NCI-H2227 treated with DMSO at 0.1 percent for 48 hours (cell line): ENCODE measurements around the gene PACSIN1.
A peak's percentile ranks its signal among the peaks of the same experiment; 100 is the strongest.
"Not testable (repeated sequence)": the region's sequence is repeated elsewhere in the genome, so short reads cannot be mapped to it uniquely, and the experiment has no call there.

Source experiments
- DNase-seq: peaks from one replicate; lab custom pipeline; 2025; lab: John Stamatoyannopoulos, UW

PACSIN1 gene

GRCh38 chr6:34457742-34458735 is 7.8 kb upstream of the PACSIN1 start:
- DNase-seq: no peak

DNA sequence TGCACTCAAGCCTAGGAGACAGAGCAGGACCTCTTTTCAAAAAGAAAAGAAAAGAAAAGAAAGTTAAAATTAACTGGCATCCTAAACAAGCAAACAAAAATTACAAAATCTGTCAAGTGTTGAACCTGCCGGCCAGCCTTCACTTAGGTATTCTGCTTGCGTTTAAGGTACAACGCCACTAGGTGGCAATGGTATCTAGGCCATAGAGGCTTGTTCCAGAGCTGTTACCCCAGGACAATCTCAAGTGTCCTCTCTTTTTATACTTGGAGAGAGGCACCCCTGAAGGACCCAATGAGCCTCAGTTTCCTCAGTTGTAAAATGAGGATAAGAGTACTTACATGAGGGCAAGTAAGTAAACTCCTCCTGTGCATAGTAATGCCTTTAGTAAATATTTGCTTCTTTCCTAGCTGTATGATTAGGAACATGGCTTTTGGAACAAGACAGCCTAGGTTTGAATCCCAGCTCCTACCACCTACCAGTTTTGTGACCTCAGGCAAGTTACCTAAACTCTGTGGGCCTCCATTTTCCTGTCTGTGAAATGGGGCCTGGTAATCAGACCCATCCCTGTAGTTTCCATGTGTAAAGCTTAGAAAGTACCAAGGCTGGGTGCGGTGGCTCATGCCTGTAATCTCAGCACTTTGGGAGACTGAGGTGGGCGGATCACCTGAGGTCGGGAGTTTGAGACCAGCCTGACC is 5.8 kb upstream of the PACSIN1 start:
- DNase-seq: no peak

GRCh38 chr6:34460796-34461507 is 4.9 kb upstream of the PACSIN1 start:
- DNase-seq: no peak

DNA sequence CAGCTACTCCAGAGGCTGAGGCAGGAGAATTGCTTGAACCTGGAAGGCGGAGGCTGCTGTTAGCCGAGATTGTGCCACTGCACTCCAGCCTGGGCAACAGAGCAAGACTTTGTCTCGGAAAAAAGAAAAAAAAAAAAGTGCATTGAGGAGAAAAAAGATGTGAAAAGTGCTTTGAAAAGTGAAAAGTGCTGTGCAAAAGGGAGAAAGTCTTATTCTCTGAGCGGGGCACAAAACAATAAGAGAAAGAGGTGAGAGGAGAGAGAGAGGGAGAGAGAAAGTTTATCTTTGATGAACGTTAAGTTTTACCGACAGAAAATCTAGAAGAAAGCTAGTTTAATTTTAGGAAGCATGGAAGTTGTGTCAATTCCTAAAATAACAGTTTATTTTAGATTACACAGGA is 3.9 kb upstream of the PACSIN1 start:
- DNase-seq: no peak

DNA sequence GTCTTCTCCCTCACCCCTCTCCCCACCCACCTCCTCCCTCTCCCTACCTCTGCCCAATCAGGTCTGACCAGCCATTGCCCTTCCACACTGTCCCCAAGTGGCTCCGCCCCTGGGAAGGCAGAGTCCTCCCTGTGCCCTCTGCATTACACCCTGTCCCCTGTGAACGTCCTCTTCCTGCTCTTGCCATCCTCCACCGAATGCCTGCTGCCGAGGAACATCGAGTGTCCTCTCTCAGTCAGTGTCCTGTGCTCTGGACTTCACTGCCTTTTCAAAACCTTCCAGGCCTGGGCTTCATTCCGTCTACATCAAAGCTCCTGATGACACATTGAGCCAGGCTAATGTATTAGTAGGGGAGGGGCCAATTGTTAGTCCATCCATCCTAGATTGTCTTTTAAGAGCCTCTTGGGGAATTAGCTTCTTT is 3.3 kb upstream of the PACSIN1 start:
- peak; percentile 47 for DNase-seq

DNA sequence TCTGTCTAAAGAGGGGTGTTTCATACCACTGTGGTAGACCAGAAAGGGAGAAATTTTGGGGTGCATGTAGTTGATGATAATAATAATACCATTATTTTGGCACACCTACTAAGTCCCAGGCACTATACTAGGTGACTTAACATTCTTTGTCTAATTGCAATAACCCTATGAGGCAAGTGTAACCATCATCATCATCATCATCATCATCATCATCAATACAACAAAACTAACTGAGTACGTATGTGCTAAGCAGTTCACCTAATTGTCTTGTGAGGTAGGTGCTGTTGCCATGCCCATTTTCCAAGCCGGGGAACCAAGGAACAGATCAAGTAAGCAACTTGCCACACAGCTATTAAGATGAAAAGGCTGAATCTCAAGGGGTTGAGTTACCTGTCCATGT is 2.6 kb upstream of the PACSIN1 start:
- DNase-seq: no peak

DNA sequence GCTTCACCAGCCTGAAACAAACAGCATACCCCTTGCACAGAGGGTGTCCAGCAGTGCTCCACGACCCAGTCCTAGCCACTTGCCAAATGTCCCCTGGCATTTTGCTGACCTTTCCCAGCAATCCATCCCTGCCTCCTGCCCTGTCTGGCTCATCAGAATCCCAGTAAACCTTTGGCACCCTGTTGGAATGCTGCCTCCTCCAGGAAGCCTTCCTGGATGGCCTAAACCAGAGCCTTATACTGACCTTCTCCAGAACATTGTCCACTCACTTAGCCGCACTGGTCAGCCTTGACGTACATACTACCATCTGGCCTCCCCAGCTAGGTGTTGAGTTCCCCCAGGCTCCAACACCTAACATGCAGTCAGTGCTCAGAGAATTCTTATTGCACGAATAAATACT is 2.0 kb upstream of the PACSIN1 start:
- DNase-seq: no peak

- DNase-seq: no peak
These were observed 638 bp downstream of the PACSIN1 start for GRCh38 chr6:34466242-34467185.

GRCh38 chr6:34468378-34468892 is 2.6 kb downstream of the PACSIN1 start:
- no peak for DNase-seq

- DNase-seq: no peak
These were observed 3.6 kb downstream of the PACSIN1 start for GRCh38 chr6:34469499-34469898.

DNA sequence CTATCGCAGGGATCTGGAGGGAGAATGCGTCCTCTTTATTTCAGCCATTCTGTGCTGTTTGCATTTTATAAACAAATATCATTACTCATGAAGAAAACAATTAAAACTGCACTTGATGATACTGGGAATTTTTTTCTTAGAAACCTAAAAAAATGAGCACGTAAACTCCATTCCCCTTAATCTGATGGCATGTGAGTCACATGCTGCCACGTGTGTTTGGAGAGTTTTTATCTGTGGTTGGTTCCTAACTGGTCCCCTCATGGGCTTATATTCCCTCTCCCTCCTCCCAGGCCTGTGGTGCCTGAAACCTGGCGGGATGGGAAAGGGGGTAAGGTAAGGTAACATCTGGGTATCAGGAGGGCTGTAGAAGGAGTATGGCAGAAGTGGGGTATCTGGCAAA is 6.5 kb downstream of the PACSIN1 start:
- no peak for DNase-seq

DNA sequence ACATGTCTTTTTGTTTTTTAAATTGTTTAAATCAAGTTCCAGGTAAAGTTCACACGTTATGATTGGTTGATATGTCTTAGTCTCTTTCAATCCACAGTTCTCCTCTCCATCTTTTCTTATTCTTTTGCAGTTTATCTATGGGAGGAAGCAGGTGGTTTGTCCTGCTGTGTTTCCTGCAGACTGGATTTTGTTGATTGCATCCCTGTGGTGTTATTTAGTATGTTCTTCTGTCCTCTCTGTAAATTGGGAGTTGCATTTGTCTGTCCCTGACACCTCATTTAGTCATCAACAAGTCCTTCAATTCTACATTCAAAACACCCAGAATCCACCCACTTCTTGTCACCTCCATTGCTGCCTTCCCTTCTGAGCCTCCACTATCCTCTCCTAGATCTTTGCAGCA is 8.1 kb downstream of the PACSIN1 start:
- no peak for DNase-seq

DNA sequence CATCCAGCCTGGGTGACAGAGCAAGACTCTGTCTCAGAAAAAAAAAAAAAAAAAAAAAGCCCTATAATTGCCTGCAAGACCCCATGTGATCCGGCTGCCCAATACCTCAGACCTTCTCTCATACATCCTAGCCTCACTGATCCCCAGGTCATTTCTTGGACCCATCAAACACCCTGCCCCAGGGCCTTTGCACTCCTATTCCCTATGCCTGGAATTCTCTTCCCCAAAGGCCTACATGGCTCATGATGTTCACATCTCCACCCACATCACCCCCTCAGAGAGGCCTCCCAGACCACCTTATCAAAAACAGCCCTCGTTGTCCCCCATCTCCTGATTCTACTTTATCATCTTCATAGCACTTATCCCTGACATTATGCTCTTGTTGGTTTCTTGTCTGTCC is 8.9 kb downstream of the PACSIN1 start:
- DNase-seq: no peak

DNA sequence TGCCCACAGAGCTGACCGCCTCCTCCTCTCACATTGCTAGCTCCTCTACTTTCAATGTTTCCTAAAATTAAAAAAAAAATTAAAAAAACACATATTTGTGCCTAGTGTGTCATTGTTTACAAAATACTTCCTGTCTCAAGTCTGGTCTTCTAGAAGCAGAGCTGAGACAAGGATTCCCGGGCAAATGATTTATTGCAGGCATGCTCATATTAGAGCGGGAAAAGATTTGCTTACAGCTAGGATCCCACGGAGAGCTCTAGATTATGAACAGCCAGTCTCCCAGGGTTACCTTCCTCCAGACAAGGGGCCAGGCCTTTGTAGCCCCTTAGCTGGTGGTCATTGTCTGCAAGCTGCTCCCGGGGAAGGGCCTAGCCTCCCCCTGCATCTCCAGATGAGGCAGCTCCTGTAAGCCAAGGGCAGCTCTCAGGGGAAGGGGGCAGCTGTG is 9.4 kb downstream of the PACSIN1 start:
- DNase-seq: no peak

- no peak for DNase-seq
These were observed 10.0 kb downstream of the PACSIN1 start for GRCh38 chr6:34475767-34476328.

DNA sequence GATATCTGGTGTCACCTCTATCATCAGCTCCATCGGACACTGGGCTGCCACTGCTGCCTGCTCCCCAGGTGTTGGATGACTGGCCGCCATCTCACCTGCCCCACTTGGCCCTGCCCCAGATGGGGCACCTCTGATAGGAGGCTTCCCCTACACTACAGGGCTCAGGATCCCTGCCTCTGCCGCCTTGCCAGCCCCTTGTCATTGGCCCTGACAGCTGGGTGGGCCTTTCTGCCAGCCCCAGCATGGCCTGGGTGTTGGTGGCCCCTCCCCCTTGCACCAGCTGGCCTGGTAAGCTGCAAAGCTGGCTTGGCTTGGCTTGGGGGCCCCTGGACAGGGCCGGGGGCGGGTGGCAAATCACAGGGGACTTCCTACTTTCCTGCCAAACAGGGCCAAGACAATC is 10.6 kb downstream of the PACSIN1 start:
- no peak for DNase-seq

DNA sequence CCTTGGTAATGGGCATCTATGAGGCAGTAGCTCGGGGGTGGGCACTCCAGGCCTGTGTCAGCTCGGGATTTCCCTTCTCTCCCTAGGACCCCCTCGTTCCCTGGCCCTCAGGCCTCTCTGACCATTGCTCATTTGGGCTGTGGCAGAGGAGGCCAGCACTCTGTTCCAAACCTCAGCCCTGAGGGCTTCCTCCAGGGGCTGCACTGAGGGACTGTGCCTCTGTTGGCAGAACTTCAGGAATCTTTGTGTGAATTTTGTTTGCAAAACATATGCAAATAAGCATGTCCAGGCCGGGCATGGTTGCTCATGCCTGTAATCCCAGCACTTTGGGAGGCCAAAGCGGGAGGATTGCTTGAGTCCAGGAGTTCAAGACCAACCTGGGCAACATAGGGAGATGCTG is 11.0 kb downstream of the PACSIN1 start:
- DNase-seq: no peak

- no peak for DNase-seq
These were observed 12.9 kb downstream of the PACSIN1 start for GRCh38 chr6:34478796-34479195.

DNA sequence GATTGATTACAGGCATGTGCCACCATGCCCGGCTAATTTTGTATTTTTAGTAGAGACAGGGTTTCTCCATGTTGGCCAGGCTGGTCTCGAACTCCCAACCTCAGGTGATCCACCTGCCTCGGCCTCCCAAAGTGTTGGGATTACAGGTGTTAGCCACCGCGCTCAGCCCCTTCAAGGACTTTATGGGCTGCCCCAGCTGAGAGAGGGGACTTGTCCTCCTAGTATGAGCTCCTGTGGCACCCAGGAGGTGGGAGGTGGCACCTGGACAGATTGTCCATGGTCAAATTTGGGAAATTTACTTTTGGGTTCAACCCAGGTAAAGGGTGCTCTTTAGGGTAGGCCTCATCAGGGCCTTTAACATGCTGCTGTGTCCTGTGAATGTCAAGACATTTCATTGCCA is 17.9 kb downstream of the PACSIN1 start:
- not testable (repeated sequence) for DNase-seq

DNA sequence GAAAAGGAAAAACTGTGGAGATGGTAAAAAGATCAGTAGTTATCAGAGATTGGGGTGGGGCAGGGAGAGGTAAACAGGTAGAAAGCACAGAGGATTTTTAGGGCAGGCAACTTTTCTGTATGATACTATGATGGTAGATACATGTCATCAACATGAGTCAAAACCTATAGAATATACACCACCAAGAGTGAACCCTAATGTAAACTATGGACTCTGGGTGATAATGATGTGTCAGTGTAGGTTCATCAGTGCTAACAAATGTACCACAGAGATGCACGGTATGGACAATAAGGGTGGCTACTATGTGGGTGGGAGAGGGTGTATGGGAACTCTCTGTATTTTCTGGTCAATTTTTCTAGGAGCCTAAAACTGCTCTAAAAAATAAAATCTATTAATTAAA is 18.5 kb downstream of the PACSIN1 start:
- no peak for DNase-seq

DNA sequence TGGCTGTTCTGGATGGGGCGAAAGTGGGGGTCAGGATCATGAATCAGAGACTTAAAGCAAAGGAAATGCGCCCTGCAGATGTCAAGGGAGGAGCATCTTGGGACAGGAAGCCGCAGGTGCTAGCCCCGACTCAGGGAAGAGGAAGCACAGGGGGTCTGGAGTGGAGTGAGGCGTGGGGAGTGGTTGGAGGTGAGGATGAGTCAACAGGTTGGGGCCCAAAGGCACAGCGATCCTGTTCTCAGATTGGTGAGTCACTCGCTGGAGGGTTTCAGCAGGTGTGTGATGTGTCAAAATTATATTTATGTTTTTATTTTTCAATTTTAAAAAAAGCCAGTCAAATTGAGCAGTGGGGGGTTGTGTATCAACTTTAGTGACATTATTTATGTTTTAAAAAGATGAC is 19.0 kb downstream of the PACSIN1 start:
- DNase-seq: no peak
